NOMO-1 (cell line): Measurements from ENCODE around the gene NDUFA13.

Experiments
- DNase-seq, 2 experiments: peaks; one replicate each; lab custom pipeline; 2025; ENCODE audit not compliant: unreplicated experiment in 2 of 2; lab: John Stamatoyannopoulos, UW

NDUFA13 gene

GRCh38 chr19:19566306-19566705 lies 50.3 kb downstream of the NDUFA13 start:
- no peak for DNase-seq

DNA sequence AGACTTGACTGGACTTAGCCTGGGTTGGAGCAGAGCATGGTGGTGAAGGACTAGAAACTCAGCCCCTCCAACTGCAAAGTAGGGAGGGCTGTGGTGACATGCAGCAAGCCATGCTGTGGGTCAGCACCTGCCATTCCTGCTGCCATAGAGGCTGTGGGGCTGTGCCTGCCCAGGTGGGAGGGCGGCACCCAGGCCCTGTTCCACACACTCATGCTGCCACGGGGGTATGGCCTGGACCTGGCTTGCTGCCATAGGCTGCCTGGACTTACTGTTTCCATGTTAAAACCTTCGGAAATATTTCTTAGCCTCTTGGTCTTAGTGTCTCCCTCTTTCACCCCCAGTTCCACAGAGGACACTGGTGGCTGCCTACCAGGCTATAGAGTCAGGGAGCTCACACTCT lies 51.4 kb downstream of the NDUFA13 start:
- no peak for DNase-seq

DNA sequence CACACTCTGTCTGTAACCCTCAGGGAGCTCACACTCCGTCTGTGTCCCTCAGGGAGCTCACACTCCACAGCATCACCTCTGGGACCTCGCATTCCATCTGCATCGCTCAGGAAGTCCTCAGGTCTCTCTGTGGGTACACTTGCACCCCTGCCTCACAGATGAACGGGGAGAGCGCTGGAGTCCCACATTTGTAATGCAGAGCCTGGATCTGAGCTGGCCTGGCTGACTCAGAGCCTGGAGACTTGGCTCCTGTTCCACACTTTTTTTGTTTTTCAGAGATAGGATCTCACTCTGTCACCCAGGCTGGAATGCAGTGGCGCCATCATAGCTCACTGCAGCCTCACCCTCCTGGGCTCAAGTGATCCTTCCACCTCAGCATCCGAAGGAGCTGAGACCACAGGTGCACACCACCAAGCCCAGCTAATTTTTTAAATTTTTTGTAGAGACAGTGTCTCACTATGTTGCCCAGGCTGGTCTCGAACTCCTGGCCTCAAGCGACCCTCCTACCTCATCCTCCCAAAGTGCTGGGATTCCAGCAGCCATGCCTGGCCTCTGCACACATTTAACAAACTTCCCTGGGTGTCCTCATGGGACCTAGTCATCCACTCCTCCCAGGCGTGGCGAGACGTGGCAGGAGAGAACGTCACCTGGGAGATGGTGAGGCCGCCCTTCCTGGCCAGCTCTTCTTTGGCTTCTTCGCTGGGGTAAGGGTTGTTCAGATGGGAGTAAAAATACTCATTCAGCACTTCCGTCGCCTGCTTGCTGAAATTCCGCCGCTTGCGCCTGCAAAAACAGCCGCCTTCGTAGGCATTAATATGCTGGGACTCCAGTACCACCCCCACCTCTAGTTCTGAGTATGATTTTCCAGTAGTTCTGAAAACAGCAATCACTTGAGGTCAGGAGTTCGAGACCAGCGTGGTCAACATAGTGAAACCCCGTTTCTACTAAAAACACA lies 53.1 kb downstream of the NDUFA13 start:
- DNase-seq: no peak

- DNase-seq: no peak
These were observed 54.5 kb downstream of the NDUFA13 start for GRCh38 chr19:19570571-19570970.

- no peak for DNase-seq
These were observed 55.2 kb downstream of the NDUFA13 start for GRCh38 chr19:19571071-19571786.

- DNase-seq: no peak
These were observed 59.4 kb downstream of the NDUFA13 start for GRCh38 chr19:19575411-19575810.
